Calu3 (cell line): ENCODE data around the gene RAB4A. TPM values are rescaled to one million over a fixed set of nuclear protein-coding genes. Genes with fewer than 3 reads are reported as not detected.

Experiments
- BruUV-seq: library from RNA; stranded (reverse); fragments of 400-500 nt; replicated peaks from 2 replicates; lab custom pipeline; 2021; lab: Mats Ljungman, UMichigan
- CTCF ChIA-PET: fragments of 300-600 bp; sonication (Branson Sonifier 250); formaldehyde crosslinking; loops from one replicate; lab custom pipeline; 2022; ENCODE audit warnings: antibody characterized with exemption; lab: Charles Lee
- DNase-seq: peaks from one replicate; pipeline ENCODE4 v3.0.0; 2022
- H3K27ac Mint-ChIP-seq: one replicate; pipeline ENCODE4 v1.8.0; 2022; ENCODE audit warnings: mixed read lengths; ENCODE audit not compliant: unreplicated experiment
- H3K27me3 Mint-ChIP-seq: one replicate; pipeline ENCODE4 v1.8.0; 2022; ENCODE audit warnings: mixed read lengths; ENCODE audit not compliant: unreplicated experiment
- H3K36me3 Mint-ChIP-seq: one replicate; pipeline ENCODE4 v1.8.0; 2022; ENCODE audit warnings: mild to moderate bottlenecking, moderate library complexity, mixed read lengths; ENCODE audit not compliant: insufficient read depth, unreplicated experiment
- H3K4me1 Mint-ChIP-seq: one replicate; pipeline ENCODE4 v1.8.0; 2022; ENCODE audit warnings: mild to moderate bottlenecking, low read depth, mixed read lengths; ENCODE audit not compliant: unreplicated experiment
- H3K4me3 Mint-ChIP-seq: one replicate; pipeline ENCODE4 v1.8.0; 2022; ENCODE audit warnings: mild to moderate bottlenecking, low read depth, moderate library complexity, mixed read lengths; ENCODE audit not compliant: unreplicated experiment
- H3K9me3 Mint-ChIP-seq: one replicate; pipeline ENCODE4 v1.8.0; 2022; ENCODE audit warnings: low read depth, mixed read lengths; ENCODE audit not compliant: unreplicated experiment
- CTCF ChIP-seq: fragments of 200-600 bp; IDR thresholded peaks from one replicate; pipeline ENCODE4 v1.8.0; 2022; ENCODE audit warnings: antibody characterized with exemption; ENCODE audit not compliant: unreplicated experiment
- intact Hi-C: fragments of 100-400 bp; cut with micrococcal nuclease; formaldehyde crosslinking; loops from one replicate; pipeline ENCODE4 v1.10.0; 2022; ENCODE audit not compliant: unreplicated experiment
- total RNA-seq: library from RNA; stranded (reverse); gene quantifications from 2 replicates; pipeline ENCODE4 v1.2.3, GENCODE V29; 2022

The RAB4A gene
- total RNA-seq, 1 experiment from 2014 or later: 78.7 TPM

- intact Hi-C loops: no loop called here
- Mint-ChIP-seq H3K4me3 (no peak overlapping the region), H3K27ac (no peak overlapping the region), H3K27me3 (no peaks in the 10 kb centered on the region), H3K4me1 (no peaks in the 10 kb centered on the region), H3K9me3 (no peaks in the 10 kb centered on the region), H3K36me3 (peaks cover 6% of the 10 kb centered on the region)
- no peak for TF ChIP-seq CTCF
- BruUV-seq: no TSS peak
- CTCF ChIA-PET: interaction anchor here (1.1 kb wide), 1 partner anchor 36 kb away, joined by 3 read pairs; no protein-coding TSS in a partner anchor
- no peak for DNase-seq
Measured at GRCh38 chr1:229309074-229309473, 38.2 kb downstream of the RAB4A start.

DNA sequence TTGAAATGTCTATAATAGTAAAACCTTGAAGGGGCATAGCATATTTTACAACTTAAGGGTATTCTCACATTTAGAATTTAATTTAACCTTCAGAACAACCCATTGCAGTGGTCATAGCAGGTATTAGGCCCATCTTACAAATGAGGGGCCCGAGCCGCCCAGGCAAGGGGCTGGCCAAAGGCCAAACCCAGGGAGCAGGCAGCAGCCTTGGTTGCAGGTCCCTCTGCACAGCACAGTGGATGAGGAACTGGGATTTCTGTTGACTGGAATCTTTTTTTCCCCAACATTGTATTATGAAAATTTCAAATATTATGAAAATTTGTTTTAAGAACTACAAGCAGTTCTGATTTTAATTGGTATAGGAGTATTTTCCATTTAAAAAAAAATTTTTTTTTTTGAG, 38.8 kb downstream of the RAB4A start:
- no peak overlapping the region for H3K4me3 Mint-ChIP-seq
- no peaks in the 10 kb centered on the region for H3K4me1 Mint-ChIP-seq
- DNase-seq: no peak
- BruUV-seq: no TSS peak
- no peak for TF ChIP-seq CTCF
- peaks cover 6% of the 10 kb centered on the region for H3K36me3 Mint-ChIP-seq
- CTCF ChIA-PET: no interaction called here
- H3K9me3 Mint-ChIP-seq: no peaks in the 10 kb centered on the region
- intact Hi-C loops: no loop called here
- H3K27ac Mint-ChIP-seq: no peak overlapping the region
- H3K27me3 Mint-ChIP-seq: no peaks in the 10 kb centered on the region

GRCh38 chr1:229310833-229311232, 39.9 kb downstream of the RAB4A start:
- Mint-ChIP-seq H3K27me3 (no peaks in the 10 kb centered on the region), H3K4me1 (no peaks in the 10 kb centered on the region), H3K27ac (no peak overlapping the region), H3K4me3 (no peak overlapping the region), H3K36me3 (peaks cover 6% of the 10 kb centered on the region), H3K9me3 (no peaks in the 10 kb centered on the region)
- TF ChIP-seq CTCF: no peak
- no TSS peak for BruUV-seq
- DNase-seq: no peak
- CTCF ChIA-PET: no interaction called here
- intact Hi-C loops: no loop called here

DNA sequence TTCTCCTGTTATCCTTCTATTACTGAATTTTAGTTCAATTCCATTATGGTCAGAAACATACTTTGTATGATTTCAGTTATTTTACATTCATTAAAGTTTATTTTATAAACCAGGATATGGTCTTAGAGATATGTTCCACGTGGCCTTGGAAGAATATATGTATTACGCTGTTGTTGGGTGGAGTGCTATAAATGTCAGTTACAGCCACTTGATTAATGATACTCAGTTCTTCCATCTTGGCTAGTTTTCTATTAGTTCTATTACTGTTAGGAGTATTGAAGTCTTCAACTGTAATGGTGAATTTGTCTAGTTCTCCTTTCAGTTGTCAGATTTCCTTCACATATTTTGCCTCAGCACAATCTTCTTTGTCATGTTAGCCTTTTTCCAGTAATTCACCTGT, 45.3 kb downstream of the RAB4A start:
- Mint-ChIP-seq H3K9me3 (no peaks in the 10 kb centered on the region), H3K27me3 (no peaks in the 10 kb centered on the region), H3K36me3 (peaks cover 14% of the 10 kb centered on the region), H3K4me1 (no peaks in the 10 kb centered on the region), H3K4me3 (no peak overlapping the region), H3K27ac (no peak overlapping the region)
- BruUV-seq: no TSS peak
- CTCF ChIA-PET: no interaction called here
- no peak for TF ChIP-seq CTCF
- no peak for DNase-seq
- intact Hi-C loops: no loop called here
